H1 (cell line): ENCODE data around the gene LOC101059915. TPM values are rescaled to one million over a fixed set of nuclear protein-coding genes. Genes with fewer than 3 reads are reported as not detected.
"Not testable (repeated sequence)": the region's sequence is repeated elsewhere in the genome, so short reads cannot be mapped to it uniquely, and the experiment has no call there.

Experiments used
- CTCF ChIA-PET: fragments of 300-600 bp; sonication (Branson Sonifier 250); formaldehyde crosslinking; loops from one replicate; lab custom pipeline; 2021; ENCODE audit not compliant: partially characterized antibody; lab: Charles Lee
- POLR2A ChIA-PET: fragments of 300-600 bp; sonication (Branson Sonifier 250); formaldehyde crosslinking; loops from one replicate; lab custom pipeline; 2021; ENCODE audit warnings: inconsistent platforms; ENCODE audit not compliant: partially characterized antibody; lab: Charles Lee
- DNase-seq, 2 experiments: peaks; one replicate each; pipeline versions ENCODE4 v3.0.0 to v3.0.0-alpha.2; 2010 to 2022; ENCODE audit warnings: low spot score in 2 of 2, low read depth in 1 of 2, mixed read lengths in 1 of 2
- FAIRE-seq: peaks from 2 replicates; lab custom pipeline; 2011; peaks lifted over from hg19 to GRCh38; lab: Jason Lieb, UNC
- H2AFZ ChIP-seq: 2 replicates; pipeline ENCODE4 v1.8.1; 2012; ENCODE audit warnings: low read length, inconsistent platforms
- H2AK5ac ChIP-seq: 2 replicates; pipeline ENCODE4 v1.6.1; 2013; ENCODE audit warnings: low read depth, low read length
- H2BK120ac ChIP-seq: replicated peaks from 2 replicates; pipeline ENCODE3; 2013; ENCODE audit warnings: low read depth, low read length, inconsistent platforms
- H2BK12ac ChIP-seq: 2 replicates; pipeline ENCODE4 v1.6.1; 2013; ENCODE audit warnings: low read depth, low read length
- H2BK15ac ChIP-seq: 2 replicates; pipeline ENCODE4 v1.6.1; 2013; ENCODE audit warnings: low read length
- H2BK20ac ChIP-seq: 2 replicates; pipeline ENCODE4 v1.6.1; 2013; ENCODE audit warnings: low read length
- H2BK5ac ChIP-seq: 2 replicates; pipeline ENCODE4 v1.6.1; 2013; ENCODE audit warnings: low read depth, low read length
- H3K14ac ChIP-seq: 2 replicates; pipeline ENCODE4 v1.6.1; 2013; ENCODE audit warnings: inconsistent platforms; ENCODE audit not compliant: insufficient read length
- H3K18ac ChIP-seq: 2 replicates; pipeline ENCODE4 v1.6.1; 2013; ENCODE audit warnings: low read length; ENCODE audit errors: extremely low read depth
- H3K23ac ChIP-seq: 2 replicates; pipeline ENCODE4 v1.6.1; 2013; ENCODE audit warnings: inconsistent platforms; ENCODE audit not compliant: insufficient read length
- H3K23me2 ChIP-seq: 2 replicates; pipeline ENCODE4 v1.6.1; 2013; ENCODE audit warnings: low read depth, low read length
- H3K27ac ChIP-seq: 2 replicates; pipeline ENCODE4 v1.6.1; 2011; ENCODE audit warnings: low read depth, low read length, inconsistent platforms
- H3K27me3 ChIP-seq, 4 experiments: replicated peaks in 1 of 4; 1 replicate in 1 of 4; 2 replicates in 3 of 4; pipeline versions ENCODE4 v1.6.1 to v1.8.1; 2011 to 2013; ENCODE audit warnings: low read length in 3 of 4, mild to moderate bottlenecking in 3 of 4, inconsistent platforms in 2 of 4, mixed read lengths in 2 of 4, moderate library complexity in 1 of 4; ENCODE audit not compliant: control insufficient read depth in 3 of 4, insufficient read depth in 3 of 4; ENCODE audit errors: extremely low read depth in 1 of 4
- H3K36me3 ChIP-seq, 4 experiments: 2 replicates each; pipeline versions ENCODE4 v1.6.1 to v1.8.1; 2011 to 2013; ENCODE audit warnings: mild to moderate bottlenecking in 4 of 4, low read length in 3 of 4, moderate library complexity in 2 of 4, control low read depth in 1 of 4, inconsistent platforms in 1 of 4; ENCODE audit not compliant: insufficient read depth in 4 of 4, control insufficient read depth in 2 of 4
- H3K4ac ChIP-seq: replicated peaks from 2 replicates; pipeline ENCODE3; 2013; ENCODE audit warnings: low read length, low read depth, mixed read lengths, inconsistent platforms; ENCODE audit not compliant: insufficient read length
- H3K4me1 ChIP-seq, 4 experiments: replicated peaks in 1 of 4; 1 replicate in 1 of 4; 2 replicates in 3 of 4; pipeline versions ENCODE4 v1.6.1 to v1.8.1; 2011 to 2013; ENCODE audit warnings: low read length in 3 of 4, inconsistent platforms in 2 of 4, mixed read lengths in 1 of 4; ENCODE audit not compliant: insufficient read depth in 4 of 4, control insufficient read depth in 3 of 4
- H3K4me2 ChIP-seq, 2 experiments: 2 replicates each; pipeline versions ENCODE4 v1.6.1 to v1.8.1; 2011 to 2013; ENCODE audit warnings: low read depth in 2 of 2, low read length in 2 of 2, control low read depth in 1 of 2, inconsistent platforms in 1 of 2, mild to moderate bottlenecking in 1 of 2; ENCODE audit not compliant: insufficient read depth in 1 of 2
- H3K4me3 ChIP-seq, 4 experiments: fragments of 200-600, 300-600 bp in 1 of 4; sonication (generic), shearing (Covaris generic), sonication (Bioruptor Twin) in 1 of 4; 2 replicates each; pipeline versions ENCODE4 v1.5.1 to v1.8.1; 2011 to 2016; ENCODE audit warnings: low read length in 4 of 4, low read depth in 3 of 4, control low read depth in 2 of 4, inconsistent platforms in 2 of 4, mild to moderate bottlenecking in 2 of 4, mixed read lengths in 1 of 4, moderate library complexity in 1 of 4; ENCODE audit not compliant: insufficient read depth in 2 of 4; ENCODE audit errors: extremely low read depth in 1 of 4
- H3K56ac ChIP-seq: replicated peaks from 2 replicates; pipeline ENCODE3; 2013; ENCODE audit warnings: low read depth, mild to moderate bottlenecking, mixed read lengths, low read length, inconsistent platforms; ENCODE audit not compliant: insufficient read length
- H3K79me1 ChIP-seq: 2 replicates; pipeline ENCODE4 v1.6.1; 2013; ENCODE audit warnings: low read depth, low read length, control low read depth
- H3K79me2 ChIP-seq, 2 experiments: 2 replicates each; pipeline versions ENCODE4 v1.6.1 to v1.8.1; 2012 to 2013; ENCODE audit warnings: low read length in 2 of 2, mild to moderate bottlenecking in 2 of 2, inconsistent platforms in 1 of 2; ENCODE audit not compliant: insufficient read depth in 2 of 2, control insufficient read depth in 1 of 2
- H3K9ac ChIP-seq, 4 experiments: replicated peaks in 1 of 4; 1 replicate in 1 of 4; 2 replicates in 3 of 4; pipeline versions ENCODE4 v1.6.1 to v1.8.1; 2011 to 2013; ENCODE audit warnings: low read depth in 3 of 4, low read length in 3 of 4, control low read depth in 2 of 4, mild to moderate bottlenecking in 2 of 4, moderate library complexity in 2 of 4, inconsistent platforms in 1 of 4; ENCODE audit errors: extremely low read depth in 1 of 4
- H3K9me3 ChIP-seq, 2 experiments: 2 replicates each; pipeline versions ENCODE4 v1.6.1 to v1.8.1; 2012 to 2013; ENCODE audit warnings: mild to moderate bottlenecking in 2 of 2, moderate library complexity in 2 of 2, control low read depth in 1 of 2, inconsistent platforms in 1 of 2, low read depth in 1 of 2, low read length in 1 of 2, mixed read lengths in 1 of 2; ENCODE audit not compliant: insufficient read depth in 2 of 2
- H4K20me1 ChIP-seq, 2 experiments: replicated peaks in 1 of 2; 2 replicates each; pipeline versions ENCODE3 to v1.8.1; 2011 to 2013; ENCODE audit warnings: inconsistent platforms in 2 of 2, low read length in 2 of 2, mild to moderate bottlenecking in 1 of 2; ENCODE audit not compliant: insufficient read depth in 2 of 2, control insufficient read depth in 1 of 2
- H4K5ac ChIP-seq: 2 replicates; pipeline ENCODE4 v1.6.1; 2013; ENCODE audit warnings: low read length, low read depth, mixed read lengths, inconsistent platforms; ENCODE audit not compliant: insufficient read length
- H4K8ac ChIP-seq: 2 replicates; pipeline ENCODE4 v1.8.0; 2013; ENCODE audit warnings: mild to moderate bottlenecking, moderate library complexity, low read length, inconsistent platforms; ENCODE audit not compliant: insufficient read depth; ENCODE audit errors: extremely low read depth
- H4K91ac ChIP-seq: replicated peaks from 2 replicates; pipeline ENCODE3; 2013; ENCODE audit warnings: low read length, mixed read lengths, inconsistent platforms; ENCODE audit not compliant: insufficient read length
- WGBS, 2 experiments: shearing (Covaris generic) in 1 of 2; methylation state at CpG; one replicate each; pipeline versions ENCODE4 v1.1.6 to v1.1.7; 2013 to 2015; ENCODE audit warnings: low lambda C conversion rate in 2 of 2, mixed read lengths in 2 of 2, inconsistent platforms in 1 of 2, low coverage in 1 of 2, missing lambda C conversion rate in 1 of 2; ENCODE audit not compliant: insufficient replicate concordance in 2 of 2, insufficient coverage in 1 of 2, insufficient read length in 1 of 2; ENCODE audit errors: extremely low coverage in 1 of 2, missing lambda C conversion rate in 1 of 2; 5-methylcytosine and 5-hydroxymethylcytosine counted together
- polyA plus RNA-seq, 7 experiments: library from polyadenylated mRNA; depleted of rRNA in 3 of 7; stranded (reverse) in 5 of 7; unstranded in 2 of 7; fragments of >200 nt in 5 of 7; fragments of 200-250 nt in 2 of 7; gene quantifications; 1 replicate in 5 of 7; 2 replicates in 1 of 7; 4 replicates in 1 of 7; pipeline versions ENCODE4 v1.2.1 to v1.2.3, GENCODE V29; 2011 to 2013; ENCODE audit warnings: missing spikeins in 2 of 7, mixed read lengths in 2 of 7
- small RNA-seq: library from polyadenylated mRNA; stranded (forward); fragments of <200 nt; extraction: miRNeasy Mini kit (QIAGEN cat#:217004); gene quantifications from one replicate; pipeline ENCODE3, GENCODE V24; 2013; ENCODE audit not compliant: insufficient read depth
- total RNA-seq: library from RNA; stranded (reverse); fragmentation: NEBNext Ultra II Directional; extraction: Animal tissue kit (Norgen Biotek cat#: 25700); gene quantifications from 2 replicates; pipeline ENCODE4 v1.2.1, GENCODE V29; 2021

Gene LOC101059915

DNA sequence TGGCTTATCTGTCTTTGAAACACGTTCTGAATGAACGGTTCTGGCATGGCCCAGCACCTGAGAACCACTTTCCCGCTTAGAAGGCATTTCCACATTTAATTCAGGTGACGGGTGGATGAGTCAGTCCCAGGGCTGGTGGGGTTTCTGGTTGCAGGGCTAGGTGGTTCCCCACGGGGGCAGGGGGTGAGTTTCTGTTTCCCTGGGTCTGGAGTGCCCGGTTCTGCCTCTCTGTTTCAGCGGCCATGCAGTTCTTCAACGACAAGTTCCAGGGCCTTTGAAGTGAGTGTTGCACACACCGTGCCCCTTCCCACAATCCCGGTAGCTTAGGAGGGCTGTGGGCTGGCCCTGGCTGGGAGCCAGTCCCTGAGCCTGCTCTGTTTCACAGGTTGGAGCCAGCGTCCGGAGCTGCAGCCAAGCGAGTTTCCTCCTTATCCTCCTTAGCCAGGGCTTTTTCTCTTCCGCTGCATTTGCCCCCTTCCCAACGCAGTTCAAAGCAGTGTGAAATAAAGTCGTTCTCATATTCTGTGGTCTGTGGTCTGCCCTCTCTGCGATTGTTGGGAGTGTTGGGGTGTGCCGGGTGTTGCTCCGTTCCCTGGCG, 53.0 kb downstream of the LOC101059915 start:
- H3K9ac ChIP-seq, H2AK5ac ChIP-seq, H2BK20ac ChIP-seq, H3K79me1 ChIP-seq, H3K14ac ChIP-seq, H3K79me2 ChIP-seq, H2BK5ac ChIP-seq, H3K56ac ChIP-seq, H3K4me2 ChIP-seq, H2BK12ac ChIP-seq, H4K20me1 ChIP-seq, H3K27ac ChIP-seq, POLR2A ChIA-PET, H3K18ac ChIP-seq, H2BK120ac ChIP-seq, CTCF ChIA-PET, H3K4me1 ChIP-seq, H3K23ac ChIP-seq, H2BK15ac ChIP-seq, H3K4ac ChIP-seq, FAIRE-seq, H3K36me3 ChIP-seq, DNase-seq, H3K27me3 ChIP-seq, H3K4me3 ChIP-seq, H4K91ac ChIP-seq, H2AFZ ChIP-seq, H4K5ac ChIP-seq, H3K23me2 ChIP-seq, H3K9me3 ChIP-seq, H4K8ac ChIP-seq: not testable (repeated sequence)
- no CpG with 5 or more reads among the region's 20 CpGs for WGBS, 2 experiments

Small RNA genes lying within 50 kb of the gene (small RNA-seq; reads per million reads assigned to genes)
- gene BX276092.4, result not detected

Other genes starting within 250 kb of the LOC101059915 start
- 114 and 130 TPM in 2 replicates for gene OGT, start 134.4 kb upstream of the LOC101059915 start, total RNA-seq
- gene OGT, start 134.4 kb upstream of the LOC101059915 start, polyA plus RNA-seq (2011; rRNA removed), result 153 and 169 TPM in 2 replicates
- 0.95 and 0.96 TPM in 2 replicates for gene GCNA, start 89.1 kb upstream of the LOC101059915 start, total RNA-seq
- gene GCNA, start 89.1 kb upstream of the LOC101059915 start, polyA plus RNA-seq (2011; rRNA removed), result 0.41 and 0.52 TPM in 2 replicates
- gene CXCR3, start 49.0 kb upstream of the LOC101059915 start, total RNA-seq, result not detected in 2 replicates
- not detected in 2 replicates for gene CXCR3, start 49.0 kb upstream of the LOC101059915 start, polyA plus RNA-seq (2011; rRNA removed)
- not detected in 2 replicates for gene CXorf49, start 50.7 kb downstream of the LOC101059915 start, total RNA-seq
- not detected in 2 replicates for gene CXorf49, start 50.7 kb downstream of the LOC101059915 start, polyA plus RNA-seq (2011; rRNA removed)
- not detected in 2 replicates for gene CXorf49B, start 95.8 kb downstream of the LOC101059915 start, total RNA-seq
- not detected in 2 replicates for gene CXorf49B, start 95.8 kb downstream of the LOC101059915 start, polyA plus RNA-seq (2011; rRNA removed)
- gene NHSL2, start 243.3 kb downstream of the LOC101059915 start, total RNA-seq, result 6.8 and 7.2 TPM in 2 replicates
- gene NHSL2, start 243.3 kb downstream of the LOC101059915 start, polyA plus RNA-seq (2011; rRNA removed), result 3.7 and 4.0 TPM in 2 replicates